Measurements from ENCODE around the gene CWC25. TPM values are rescaled to one million over a fixed set of nuclear protein-coding genes. Genes with fewer than 3 reads are reported as not detected.

Gene CWC25
- total RNA-seq, 1 experiment from 2014 or later, result 23.9 TPM

- no peak overlapping the region for H3K9ac ChIP-seq (ENCODE audit: low read length)
- H3K36me3 ChIP-seq (ENCODE audit: control insufficient read depth in 1 of 2, insufficient read depth in 2 of 2, low read length in 2 of 2), result no peaks in the 10 kb centered on the region
- peak; percentile 37; the same call in 1 of the 2 replicates for TF ChIP-seq CBX3 (IDR thresholded peaks at IDR 0.05; ENCODE audit: low read depth)
- TF ChIP-seq POLR2AphosphoS5 (IDR thresholded peaks at IDR 0.05; ENCODE audit: low read depth, low read length), result no peak
- no peak for TF ChIP-seq YY1 (IDR thresholded peaks at IDR 0.05; ENCODE audit: extremely low read depth, insufficient replicate concordance, low read depth, low read length)
- H3K4me2 ChIP-seq (ENCODE audit: low read length), result no peak overlapping the region
- H3K4me3 ChIP-seq (replicated peaks in 1 of 2; ENCODE audit: low read depth in 1 of 2, low read length in 2 of 2), result no peak overlapping the region
- ATAC-seq (peak; percentile 74), DNase-seq (ENCODE audit: low read depth, low spot score) (no peak)
- H3K4me1 ChIP-seq (ENCODE audit: control insufficient read depth in 1 of 2, insufficient read depth in 2 of 2, low read length in 2 of 2), result peaks cover 33 to 57% of the 10 kb centered on the region in 2 experiments
- no peak overlapping the region; the same call in 1 of the 2 replicates for H3K27ac ChIP-seq (ENCODE audit: low read depth, low read length)
- H2AFZ ChIP-seq (ENCODE audit: low read depth, low read length, poor library complexity, severe bottlenecking), result no peak overlapping the region
- no peaks in the 10 kb centered on the region for H4K20me1 ChIP-seq (ENCODE audit: insufficient read depth)
- H3K9me2 ChIP-seq (ENCODE audit: insufficient read depth), result no peaks in the 10 kb centered on the region
- CTCF ChIA-PET, result interaction anchor here (0.6 to 0.9 kb wide), 2 partner anchors 10 to 291 kb away, joined by 3 to 4 read pairs; no protein-coding TSS in a partner anchor
- BruUV-seq (replicated peaks), result TSS peak; percentile 69
- no peaks in the 10 kb centered on the region for H3K9me3 ChIP-seq (ENCODE audit: control insufficient read depth in 1 of 2, insufficient read depth in 1 of 2, low read depth in 1 of 2, low read length in 2 of 2)
- RAD21 ChIA-PET (ENCODE audit: low non-redundant PET in 1 of 2, low total read pairs in 2 of 2, uncharacterized antibody in 2 of 2, unreplicated experiment in 2 of 2), result no interaction called here
- POLR2A ChIA-PET, result interaction anchor here (0.6 to 4.6 kb wide), 3 partner anchors 8 to 293 kb away, joined by 3 to 55 read pairs (median 4); partner anchors contain the start of genes PSMB3 and RPL23
- intact Hi-C loops (cut with micrococcal nuclease), result no loop called here
- no peaks in the 10 kb centered on the region for H3K27me3 ChIP-seq (ENCODE audit: insufficient read depth, low read length)
- H3K79me2 ChIP-seq (ENCODE audit: insufficient read depth, low read length), result no peaks in the 10 kb centered on the region
These were observed 36.3 kb upstream of the CWC25 start for GRCh38 chr17:38861399-38861843.

- Histone ChIP-seq H3K9ac (ENCODE audit: low read length) (no peak overlapping the region), H3K9me3 (ENCODE audit: control insufficient read depth in 1 of 2, insufficient read depth in 1 of 2, low read depth in 1 of 2, low read length in 2 of 2) (no peaks in the 10 kb centered on the region), H3K4me2 (ENCODE audit: low read length) (no peak overlapping the region), H3K36me3 (ENCODE audit: control insufficient read depth in 1 of 2, insufficient read depth in 2 of 2, low read length in 2 of 2) (peaks cover 4 to 10% of the 10 kb centered on the region in 2 experiments; a peak in 3 of 4 replicates), H3K79me2 (ENCODE audit: insufficient read depth, low read length) (peaks cover 13% of the 10 kb centered on the region), H3K4me3 (replicated peaks in 1 of 2; ENCODE audit: low read depth in 1 of 2, low read length in 2 of 2) (no peak overlapping the region), H3K4me1 (ENCODE audit: control insufficient read depth in 1 of 2, insufficient read depth in 2 of 2, low read length in 2 of 2) (peaks cover 12 to 35% of the 10 kb centered on the region in 2 experiments), H3K27me3 (ENCODE audit: insufficient read depth, low read length) (no peaks in the 10 kb centered on the region), H3K27ac (ENCODE audit: low read depth, low read length) (no peak overlapping the region), H4K20me1 (ENCODE audit: insufficient read depth) (peaks cover 4% of the 10 kb centered on the region; the same call in 1 of the 2 replicates), H3K9me2 (ENCODE audit: insufficient read depth) (no peaks in the 10 kb centered on the region), H2AFZ (ENCODE audit: low read depth, low read length, poor library complexity, severe bottlenecking) (no peak overlapping the region)
- RAD21 ChIA-PET (ENCODE audit: low non-redundant PET in 1 of 2, low total read pairs in 2 of 2, uncharacterized antibody in 2 of 2, unreplicated experiment in 2 of 2), result no interaction called here
- DNase-seq (ENCODE audit: low read depth, low spot score) (no peak), ATAC-seq (no peak)
- TF ChIP-seq FOSL1 (IDR thresholded peaks at IDR 0.05; ENCODE audit: low read depth) (no peak), ZFX (IDR thresholded peaks at IDR 0.05) (no peak), SIN3A (IDR thresholded peaks at IDR 0.05; ENCODE audit: low read depth) (no peak)
- CTCF ChIA-PET, result interaction anchor here (0.7 to 0.8 kb wide), 2 partner anchors 24 to 318 kb away, joined by 3 to 4 read pairs; no protein-coding TSS in a partner anchor
- intact Hi-C loops (cut with micrococcal nuclease), result no loop called here
- no TSS peak for BruUV-seq (replicated peaks)
- POLR2A ChIA-PET, result interaction anchor here (1.2 kb wide), 1 partner anchor 14 kb away, joined by 3 read pairs; no protein-coding TSS in a partner anchor
These were observed 32.1 kb upstream of the CWC25 start for GRCh38 chr17:38857271-38857670.
